Panc1 (cell line): ENCODE data around the gene KRT5.

Experiments
- CTCF ChIP-seq: fragments of 450-650 bp; IDR thresholded peaks from 2 replicates; pipeline ENCODE4 v1.5.1; 2017; ENCODE audit warnings: mild to moderate bottlenecking
- POLR2AphosphoS5 ChIP-seq: IDR thresholded peaks from 2 replicates; pipeline ENCODE4 v1.6.1; 2012; ENCODE audit warnings: mild to moderate bottlenecking, low read depth, low read length, moderate library complexity
- TCF7L2 ChIP-seq: IDR thresholded peaks from 2 replicates; pipeline ENCODE4 v1.6.1; 2011; ENCODE audit warnings: mild to moderate bottlenecking, low read depth, low read length, inconsistent platforms

GRCh38 chr12:52494518-52494917 is 25.7 kb downstream of the KRT5 start:
- TF ChIP-seq CTCF, result no peak
- no peak for TF ChIP-seq POLR2AphosphoS5
- no peak for TF ChIP-seq TCF7L2
